Measurements from ENCODE around the gene TBX15.

The TBX15 gene

DNA sequence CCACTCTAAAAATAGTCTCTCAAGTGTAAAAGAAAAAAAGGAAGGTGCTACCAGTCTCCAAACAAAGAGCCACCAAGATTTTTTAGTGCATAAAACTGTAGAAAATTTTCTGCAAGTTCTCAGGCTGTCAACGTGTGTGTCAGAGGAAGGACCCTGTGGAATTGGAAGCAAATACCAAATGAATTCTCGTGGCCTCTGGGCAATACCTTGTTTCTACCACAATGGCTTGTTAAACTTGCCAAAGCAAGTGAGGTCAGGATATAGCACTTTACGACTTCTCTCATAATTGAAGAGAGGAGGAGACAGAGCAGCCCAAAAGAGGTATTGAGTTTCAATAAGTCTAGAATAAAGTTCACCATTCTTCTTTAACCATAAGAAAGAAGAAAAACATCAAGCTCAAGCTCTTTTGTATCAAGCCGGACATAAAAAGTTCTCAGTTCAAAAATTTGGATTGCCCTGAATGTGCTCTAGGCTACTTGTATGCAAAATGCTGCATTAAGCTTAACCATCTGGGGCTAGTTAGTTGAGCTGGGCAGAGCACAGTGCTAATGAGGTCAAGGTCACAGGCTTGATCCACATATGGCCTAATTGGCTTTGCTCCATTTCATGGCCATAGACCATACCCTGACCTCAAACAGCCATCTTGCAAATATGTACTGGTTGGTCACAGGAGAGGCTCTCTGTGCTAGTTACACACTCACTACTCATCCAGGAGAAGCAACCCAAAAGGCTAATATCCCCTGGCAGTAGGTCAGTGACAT is 60.5 kb downstream of the TBX15 start:
- no peak for TF ChIP-seq EZH2phosphoT487 (IDR thresholded peaks at IDR 0.05; ENCODE audit: low read depth)
- TF ChIP-seq CTCF (IDR thresholded peaks at IDR 0.05; ENCODE audit: low read depth, low read length): no peak
- no peaks in the 10 kb centered on the region for H3K9me3 ChIP-seq (ENCODE audit: insufficient read depth, low read length)
- H4K20me1 ChIP-seq (ENCODE audit: insufficient read depth, low read length): no peaks in the 10 kb centered on the region
- no peaks in the 10 kb centered on the region for H3K4me1 ChIP-seq (ENCODE audit: low read length)
- no peaks in the 10 kb centered on the region for H3K27me3 ChIP-seq (ENCODE audit: low read depth, low read length)
- no peaks in the 10 kb centered on the region for H3K79me2 ChIP-seq (ENCODE audit: low read length)
- H3K36me3 ChIP-seq (replicated peaks; ENCODE audit: low read depth, low read length): no peaks in the 10 kb centered on the region
- H3K9ac ChIP-seq (ENCODE audit: low read length): no peak overlapping the region
- H3K4me2 ChIP-seq (ENCODE audit: low read length): no peak overlapping the region
- H3K4me3 ChIP-seq (ENCODE audit: low read length): no peak overlapping the region
- H3K27ac ChIP-seq (ENCODE audit: low read length): no peak overlapping the region
- H2AFZ ChIP-seq (ENCODE audit: low read depth, low read length): no peak overlapping the region

DNA sequence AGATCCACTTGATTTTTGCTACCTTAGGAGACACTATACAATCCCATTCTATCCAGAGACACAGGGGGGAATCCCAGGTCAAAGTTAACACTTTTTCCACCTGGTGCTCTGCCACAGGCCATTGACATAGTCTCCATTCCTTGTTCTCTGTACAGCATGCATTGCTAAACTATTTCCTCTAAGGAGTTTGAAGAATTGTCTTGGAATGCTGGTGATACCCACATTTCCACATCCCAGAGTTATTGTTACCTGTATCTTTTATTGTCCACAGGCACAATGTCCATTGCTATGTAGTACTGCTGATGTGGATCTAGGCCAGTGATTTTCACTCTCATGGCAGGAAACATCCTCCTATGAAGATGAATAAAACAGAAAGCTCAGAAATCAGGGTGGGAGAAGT is 61.9 kb downstream of the TBX15 start:
- H2AFZ ChIP-seq (ENCODE audit: low read depth, low read length): no peak overlapping the region
- no peaks in the 10 kb centered on the region for H3K79me2 ChIP-seq (ENCODE audit: low read length)
- H3K9me3 ChIP-seq (ENCODE audit: insufficient read depth, low read length): no peaks in the 10 kb centered on the region
- no peak for TF ChIP-seq EZH2phosphoT487 (IDR thresholded peaks at IDR 0.05; ENCODE audit: low read depth)
- no peak for TF ChIP-seq CTCF (IDR thresholded peaks at IDR 0.05; ENCODE audit: low read depth, low read length)
- no peaks in the 10 kb centered on the region for H3K4me1 ChIP-seq (ENCODE audit: low read length)
- no peaks in the 10 kb centered on the region for H3K27me3 ChIP-seq (ENCODE audit: low read depth, low read length)
- no peak overlapping the region for H3K4me2 ChIP-seq (ENCODE audit: low read length)
- no peak overlapping the region for H3K27ac ChIP-seq (ENCODE audit: low read length)
- no peak overlapping the region for H3K4me3 ChIP-seq (ENCODE audit: low read length)
- H3K9ac ChIP-seq (ENCODE audit: low read length): no peak overlapping the region
- H4K20me1 ChIP-seq (ENCODE audit: insufficient read depth, low read length): no peaks in the 10 kb centered on the region
- no peaks in the 10 kb centered on the region for H3K36me3 ChIP-seq (replicated peaks; ENCODE audit: low read depth, low read length)

- no peaks in the 10 kb centered on the region for H3K79me2 ChIP-seq (ENCODE audit: low read length)
- no peak overlapping the region for H3K27ac ChIP-seq (ENCODE audit: low read length)
- no peak overlapping the region for H3K4me3 ChIP-seq (ENCODE audit: low read length)
- no peak for TF ChIP-seq CTCF (IDR thresholded peaks at IDR 0.05; ENCODE audit: low read depth, low read length)
- no peak for TF ChIP-seq EZH2phosphoT487 (IDR thresholded peaks at IDR 0.05; ENCODE audit: low read depth)
- no peak overlapping the region for H3K4me2 ChIP-seq (ENCODE audit: low read length)
- H4K20me1 ChIP-seq (ENCODE audit: insufficient read depth, low read length): no peaks in the 10 kb centered on the region
- H3K27me3 ChIP-seq (ENCODE audit: low read depth, low read length): no peaks in the 10 kb centered on the region
- no peak overlapping the region for H3K9ac ChIP-seq (ENCODE audit: low read length)
- no peaks in the 10 kb centered on the region for H3K9me3 ChIP-seq (ENCODE audit: insufficient read depth, low read length)
- H3K36me3 ChIP-seq (replicated peaks; ENCODE audit: low read depth, low read length): no peaks in the 10 kb centered on the region
- no peaks in the 10 kb centered on the region for H3K4me1 ChIP-seq (ENCODE audit: low read length)
- H2AFZ ChIP-seq (ENCODE audit: low read depth, low read length): no peak overlapping the region
Observed at GRCh38 chr1:118925651-118926050, 62.5 kb downstream of the TBX15 start.

GRCh38 chr1:118923319-118923718 is 64.8 kb downstream of the TBX15 start:
- Histone ChIP-seq H3K79me2 (ENCODE audit: low read length) (no peaks in the 10 kb centered on the region), H3K4me3 (ENCODE audit: low read length) (no peak overlapping the region), H3K9me3 (ENCODE audit: insufficient read depth, low read length) (no peaks in the 10 kb centered on the region), H4K20me1 (ENCODE audit: insufficient read depth, low read length) (no peaks in the 10 kb centered on the region), H3K4me1 (ENCODE audit: low read length) (peaks cover 10% of the 10 kb centered on the region), H2AFZ (ENCODE audit: low read depth, low read length) (no peak overlapping the region), H3K4me2 (ENCODE audit: low read length) (no peak overlapping the region), H3K36me3 (replicated peaks; ENCODE audit: low read depth, low read length) (no peaks in the 10 kb centered on the region), H3K27me3 (ENCODE audit: low read depth, low read length) (no peaks in the 10 kb centered on the region), H3K9ac (ENCODE audit: low read length) (no peak overlapping the region), H3K27ac (ENCODE audit: low read length) (no peak overlapping the region)
- TF ChIP-seq CTCF (IDR thresholded peaks at IDR 0.05; ENCODE audit: low read depth, low read length) (no peak), EZH2phosphoT487 (IDR thresholded peaks at IDR 0.05; ENCODE audit: low read depth) (no peak)

Data from OCI-LY3 (cell line).